Trophoblast cell (in vitro differentiated cells and primary cell): ENCODE results near the gene MRPL28.
"Not testable (repeated sequence)": the region's sequence is repeated elsewhere in the genome, so short reads cannot be mapped to it uniquely, and the experiment has no call there.

Experiments
- DNase-seq, 2 donors: peaks; one replicate each; pipeline ENCODE4 v3.0.0-alpha.2; 2016
- H2AFZ ChIP-seq: 2 replicates; pipeline ENCODE4 v1.6.1; 2013; ENCODE audit warnings: low read length, moderate library complexity, mild to moderate bottlenecking; ENCODE audit not compliant: insufficient read depth, poor library complexity
- H2AK5ac ChIP-seq: 2 replicates; pipeline ENCODE4 v1.6.1; 2013; ENCODE audit warnings: mild to moderate bottlenecking, low read length
- H2BK120ac ChIP-seq: 2 replicates; pipeline ENCODE4 v1.6.1; 2013; ENCODE audit warnings: low read length, mild to moderate bottlenecking, moderate library complexity; ENCODE audit not compliant: insufficient read depth, poor library complexity
- H2BK12ac ChIP-seq: 2 replicates; pipeline ENCODE4 v1.6.1; 2013; ENCODE audit warnings: mild to moderate bottlenecking, low read length, moderate library complexity
- H2BK5ac ChIP-seq: 2 replicates; pipeline ENCODE4 v1.6.1; 2013; ENCODE audit warnings: low read length, low read depth, moderate library complexity, mild to moderate bottlenecking; ENCODE audit not compliant: poor library complexity
- H3K14ac ChIP-seq: 2 replicates; pipeline ENCODE4 v1.6.1; 2013; ENCODE audit warnings: mild to moderate bottlenecking, low read length
- H3K18ac ChIP-seq: 2 replicates; pipeline ENCODE4 v1.6.1; 2013; ENCODE audit warnings: mild to moderate bottlenecking, low read length
- H3K23ac ChIP-seq: 2 replicates; pipeline ENCODE4 v1.6.1; 2013; ENCODE audit warnings: low read length
- H3K27ac ChIP-seq: 2 replicates; pipeline ENCODE4 v1.5.1; 2013; ENCODE audit warnings: low read depth, mild to moderate bottlenecking, inconsistent platforms, low read length, moderate library complexity
- H3K27me3 ChIP-seq: 2 replicates; pipeline ENCODE4 v1.6.1; 2013; ENCODE audit warnings: inconsistent platforms, mild to moderate bottlenecking, low read length, moderate library complexity; ENCODE audit not compliant: insufficient read depth
- H3K36me3 ChIP-seq, 2 experiments: 1 replicate in 1 of 2; 2 replicates in 1 of 2; pipeline ENCODE4 v1.6.1; 2013; ENCODE audit warnings: low read length in 2 of 2, mild to moderate bottlenecking in 2 of 2, moderate library complexity in 1 of 2; ENCODE audit not compliant: insufficient read depth in 2 of 2, control insufficient read depth in 1 of 2
- H3K4ac ChIP-seq: 2 replicates; pipeline ENCODE4 v1.6.1; 2013; ENCODE audit warnings: low read depth, mild to moderate bottlenecking, low read length, moderate library complexity
- H3K4me1 ChIP-seq, 2 experiments: 1 replicate in 1 of 2; 2 replicates in 1 of 2; pipeline ENCODE4 v1.6.1; 2013; ENCODE audit warnings: low read length in 2 of 2, mild to moderate bottlenecking in 2 of 2, moderate library complexity in 1 of 2; ENCODE audit not compliant: insufficient read depth in 2 of 2, control insufficient read depth in 1 of 2
- H3K4me2 ChIP-seq: 2 replicates; pipeline ENCODE4 v1.6.1; 2013; ENCODE audit warnings: inconsistent platforms, mild to moderate bottlenecking, low read length, moderate library complexity
- H3K4me3 ChIP-seq: 2 replicates; pipeline ENCODE4 v1.5.1; 2013; ENCODE audit warnings: mild to moderate bottlenecking, low read depth, low read length, inconsistent platforms
- H3K79me1 ChIP-seq: one replicate; pipeline ENCODE4 v1.6.1; 2013; ENCODE audit warnings: low read length
- H3K79me2 ChIP-seq: 2 replicates; pipeline ENCODE4 v1.6.1; 2013; ENCODE audit warnings: low read length, mild to moderate bottlenecking; ENCODE audit not compliant: control insufficient read depth, insufficient read depth, poor library complexity
- H3K9ac ChIP-seq: 2 replicates; pipeline ENCODE4 v1.6.1; 2013; ENCODE audit warnings: mild to moderate bottlenecking, low read length
- H3K9me3 ChIP-seq: 2 replicates; pipeline ENCODE4 v1.6.1; 2013; ENCODE audit warnings: low read depth, mild to moderate bottlenecking, control low read depth, inconsistent platforms, low read length; ENCODE audit not compliant: insufficient read depth
- H4K12ac ChIP-seq: 2 replicates; pipeline ENCODE4 v1.6.1; 2013; ENCODE audit warnings: low read depth, mild to moderate bottlenecking, low read length, moderate library complexity
- H4K8ac ChIP-seq: 2 replicates; pipeline ENCODE4 v1.6.1; 2013; ENCODE audit warnings: low read depth, mild to moderate bottlenecking, low read length, moderate library complexity
- H4K91ac ChIP-seq: one replicate; pipeline ENCODE4 v1.6.1; 2013; ENCODE audit warnings: low read depth, mild to moderate bottlenecking, low read length, moderate library complexity
- WGBS: extraction: QIAGEN DNeasy Blood & Tissue Kit; methylation state at CpG from one replicate; pipeline ENCODE4 v1.1.7; 2013; ENCODE audit warnings: missing lambda C conversion rate; ENCODE audit not compliant: insufficient read length, insufficient coverage; ENCODE audit errors: extremely low coverage; 5-methylcytosine and 5-hydroxymethylcytosine counted together

The MRPL28 gene

DNA sequence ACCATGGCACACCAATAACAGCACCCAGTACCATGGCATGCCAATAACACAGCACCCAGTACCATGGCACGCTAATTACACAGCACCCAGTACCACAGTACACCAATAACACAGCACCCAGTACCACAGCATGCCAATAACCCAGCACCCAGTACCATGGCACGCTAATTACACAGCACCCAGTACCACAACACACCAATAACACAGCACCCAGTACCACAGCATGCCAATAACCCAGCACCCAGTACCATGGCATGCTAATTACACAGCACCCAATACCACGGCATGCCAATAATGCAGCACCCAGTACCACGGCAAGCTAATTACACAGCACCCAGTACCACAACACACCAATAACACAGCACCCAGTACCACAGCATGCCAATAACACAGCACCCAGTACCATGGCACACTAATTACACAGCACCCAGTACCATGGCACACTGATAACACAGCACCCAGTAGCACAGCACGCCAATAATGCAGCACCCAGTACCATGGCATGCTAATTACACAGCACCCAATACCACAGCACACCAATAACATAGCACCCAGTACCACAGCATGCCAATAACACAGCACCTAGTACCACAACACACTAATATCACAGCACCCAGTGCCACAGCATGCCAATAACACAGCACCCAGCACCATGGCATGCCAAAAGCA is 36.0 kb downstream of the MRPL28 start:
- WGBS: no CpG with 5 or more reads among the region's 5 CpGs
- not testable (repeated sequence) for H3K36me3 ChIP-seq, DNase-seq, H3K14ac ChIP-seq, H3K79me2 ChIP-seq, H3K79me1 ChIP-seq, H4K12ac ChIP-seq, H3K4me2 ChIP-seq, H3K9me3 ChIP-seq, H2AK5ac ChIP-seq, H3K23ac ChIP-seq, H3K27me3 ChIP-seq, H2BK120ac ChIP-seq, H4K91ac ChIP-seq, H3K9ac ChIP-seq, H3K27ac ChIP-seq, H2BK12ac ChIP-seq, H4K8ac ChIP-seq, H2BK5ac ChIP-seq, H2AFZ ChIP-seq
- Histone ChIP-seq H3K4me3 (peak overlapping the region; percentile 3), H3K4ac (peak overlapping the region; percentile 11), H3K4me1 (peaks cover 12 to 21% of the 10 kb centered on the region in 2 experiments), H3K18ac (peak overlapping the region; percentile 1)

DNA sequence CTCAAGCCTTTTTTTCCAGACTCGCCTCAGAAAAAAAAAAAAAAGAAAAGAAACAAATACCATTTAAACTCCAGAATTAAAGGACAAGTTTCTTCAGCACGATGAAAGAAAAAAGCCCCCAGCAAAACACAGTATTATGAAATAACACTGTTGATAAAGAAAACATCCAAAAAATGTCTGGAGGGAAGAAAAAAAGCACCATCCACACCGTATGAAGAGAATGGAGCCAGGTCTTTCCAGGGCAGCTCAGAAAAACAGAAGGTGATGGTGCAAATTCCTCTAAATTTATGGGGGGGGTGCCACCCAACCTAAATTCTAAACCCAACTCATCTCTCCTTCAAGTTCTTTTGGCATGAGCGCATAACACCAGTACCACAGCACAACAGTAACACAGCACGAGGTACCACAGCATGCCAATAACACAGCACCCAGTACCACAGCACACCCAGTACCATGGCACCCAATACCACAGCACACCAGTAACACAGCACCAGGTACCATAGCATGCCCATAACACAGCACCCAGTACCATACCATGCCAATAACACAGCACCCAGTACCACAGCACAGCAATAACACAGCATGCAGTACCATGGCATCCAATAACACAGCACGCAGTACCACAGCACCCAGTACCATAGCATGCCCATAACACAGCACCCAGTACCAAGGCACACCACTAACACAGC is 36.8 kb downstream of the MRPL28 start:
- no peaks in the 10 kb centered on the region for H3K79me1 ChIP-seq
- H3K27me3 ChIP-seq: no peaks in the 10 kb centered on the region
- no peak overlapping the region for H4K12ac ChIP-seq
- no peak overlapping the region for H3K27ac ChIP-seq
- peaks cover 12 to 21% of the 10 kb centered on the region in 2 experiments for H3K4me1 ChIP-seq
- no peak overlapping the region for H3K4me3 ChIP-seq
- DNase-seq: peak; percentile 58 to 95
- peak overlapping the region; percentile 16 for H3K18ac ChIP-seq
- H2AFZ ChIP-seq: no peak overlapping the region
- no peak overlapping the region for H2BK5ac ChIP-seq
- no peaks in the 10 kb centered on the region for H3K36me3 ChIP-seq
- peaks cover 2% of the 10 kb centered on the region for H3K79me2 ChIP-seq
- peaks cover 3% of the 10 kb centered on the region for H3K9me3 ChIP-seq
- H3K14ac ChIP-seq: no peak overlapping the region
- no peak overlapping the region for H3K4ac ChIP-seq
- H2AK5ac ChIP-seq: no peak overlapping the region
- no peak overlapping the region for H3K9ac ChIP-seq
- no peak overlapping the region for H3K4me2 ChIP-seq
- H2BK120ac ChIP-seq: no peak overlapping the region
- no CpG with 5 or more reads among the region's 6 CpGs for WGBS
- H4K91ac ChIP-seq: no peak overlapping the region
- H2BK12ac ChIP-seq: no peak overlapping the region
- no peak overlapping the region for H4K8ac ChIP-seq
- H3K23ac ChIP-seq: no peak overlapping the region

GRCh38 chr16:331181-331814 is 39.0 kb downstream of the MRPL28 start:
- H4K12ac ChIP-seq, H2AK5ac ChIP-seq, H3K4ac ChIP-seq, H3K79me2 ChIP-seq, H3K27ac ChIP-seq, H3K9ac ChIP-seq, H3K9me3 ChIP-seq, H3K4me3 ChIP-seq, H3K36me3 ChIP-seq, H3K14ac ChIP-seq, H3K18ac ChIP-seq, H2BK5ac ChIP-seq, H2BK12ac ChIP-seq, H4K91ac ChIP-seq, H3K79me1 ChIP-seq, H4K8ac ChIP-seq, H2AFZ ChIP-seq, H3K27me3 ChIP-seq, H2BK120ac ChIP-seq, H3K4me2 ChIP-seq, H3K23ac ChIP-seq: not testable (repeated sequence)
- peaks cover 12 to 21% of the 10 kb centered on the region in 2 experiments for H3K4me1 ChIP-seq
- no CpG with 5 or more reads among the region's 6 CpGs for WGBS
- peak; percentile 59 to 92 for DNase-seq

- no CpG with 5 or more reads among the region's 2 CpGs for WGBS
- no peak overlapping the region for H3K18ac ChIP-seq
- DNase-seq: peak; percentile 88 to 90
- H2AFZ ChIP-seq: no peak overlapping the region
- peaks cover 12 to 21% of the 10 kb centered on the region in 2 experiments for H3K4me1 ChIP-seq
- no peak overlapping the region for H2BK120ac ChIP-seq
- no peak overlapping the region for H3K9ac ChIP-seq
- H3K4me3 ChIP-seq: no peak overlapping the region
- peaks cover 3% of the 10 kb centered on the region for H3K9me3 ChIP-seq
- no peak overlapping the region for H4K8ac ChIP-seq
- no peaks in the 10 kb centered on the region for H3K27me3 ChIP-seq
- no peak overlapping the region for H2AK5ac ChIP-seq
- H2BK12ac ChIP-seq: no peak overlapping the region
- no peak overlapping the region for H2BK5ac ChIP-seq
- H3K4me2 ChIP-seq: no peak overlapping the region
- no peak overlapping the region for H3K4ac ChIP-seq
- no peak overlapping the region for H3K23ac ChIP-seq
- no peaks in the 10 kb centered on the region for H3K36me3 ChIP-seq
- no peak overlapping the region for H4K12ac ChIP-seq
- no peak overlapping the region for H3K14ac ChIP-seq
- no peak overlapping the region for H4K91ac ChIP-seq
- H3K79me1 ChIP-seq: no peaks in the 10 kb centered on the region
- peaks cover 2% of the 10 kb centered on the region for H3K79me2 ChIP-seq
- no peak overlapping the region for H3K27ac ChIP-seq
These were observed 39.6 kb downstream of the MRPL28 start for GRCh38 chr16:330741-331140.
